CMK (cell line): ENCODE data around the gene LYPLAL1.
"Not testable (repeated sequence)": the region's sequence is repeated elsewhere in the genome, so short reads cannot be mapped to it uniquely, and the experiment has no call there.

Experiments used
- DNase-seq: peaks from one replicate; pipeline ENCODE4 v3.0.0-alpha.2; 2010; ENCODE audit warnings: low read depth

LYPLAL1 gene

GRCh38 chr1:219215477-219215876 is 41.8 kb downstream of the LYPLAL1 start:
- DNase-seq, result no peak

- no peak for DNase-seq
Measured at GRCh38 chr1:219220945-219221344, 47.3 kb downstream of the LYPLAL1 start.

- no peak for DNase-seq
Measured at GRCh38 chr1:219223496-219223895, 49.8 kb downstream of the LYPLAL1 start.

GRCh38 chr1:219226196-219226595 is 52.5 kb downstream of the LYPLAL1 start:
- no peak for DNase-seq

GRCh38 chr1:219227360-219228057 is 53.8 kb downstream of the LYPLAL1 start:
- no peak for DNase-seq

- no peak for DNase-seq
Measured at GRCh38 chr1:219228058-219228419, 54.4 kb downstream of the LYPLAL1 start.

- no peak for DNase-seq
Measured at GRCh38 chr1:219232890-219233289, 59.2 kb downstream of the LYPLAL1 start.

GRCh38 chr1:219235903-219236481 is 62.3 kb downstream of the LYPLAL1 start:
- DNase-seq, result no peak

GRCh38 chr1:219236933-219237610 is 63.4 kb downstream of the LYPLAL1 start:
- DNase-seq, result no peak

- DNase-seq, result no peak
Measured at GRCh38 chr1:219239518-219239917, 65.8 kb downstream of the LYPLAL1 start.

- DNase-seq, result no peak
Measured at GRCh38 chr1:219244864-219245263, 71.2 kb downstream of the LYPLAL1 start.

- DNase-seq, result no peak
Measured at GRCh38 chr1:219247441-219247840, 73.8 kb downstream of the LYPLAL1 start.

- DNase-seq, result not testable (repeated sequence)
Measured at GRCh38 chr1:219250468-219250867, 76.8 kb downstream of the LYPLAL1 start.

- no peak for DNase-seq
Measured at GRCh38 chr1:219257751-219258150, 84.1 kb downstream of the LYPLAL1 start.

- DNase-seq, result no peak
Measured at GRCh38 chr1:219261454-219261853, 87.8 kb downstream of the LYPLAL1 start.
